NB4 (cell line): Measurements from ENCODE around the gene SUMO3.

Source experiments
- DNase-seq: peaks from one replicate; pipeline ENCODE4 v3.0.0; 2010; ENCODE audit warnings: low read depth
- H3K4me3 ChIP-seq: one replicate; pipeline ENCODE4 v1.5.1; 2011; ENCODE audit warnings: mild to moderate bottlenecking, low read depth, low read length, moderate library complexity
- CTCF ChIP-seq: IDR thresholded peaks from one replicate; pipeline ENCODE4 v1.5.1; 2012; ENCODE audit warnings: low read depth, low read length
- MAX ChIP-seq: IDR thresholded peaks from 2 replicates; pipeline ENCODE4 v1.6.1; 2011; ENCODE audit warnings: low read depth, low read length
- MYC ChIP-seq: IDR thresholded peaks from 2 replicates; pipeline ENCODE4 v1.6.1; 2011; ENCODE audit warnings: low read depth, low read length
- POLR2A ChIP-seq: IDR thresholded peaks from 2 replicates; pipeline ENCODE4 v1.6.1; 2011; ENCODE audit warnings: mild to moderate bottlenecking; ENCODE audit not compliant: insufficient read length; ENCODE audit errors: extremely low read depth

Gene SUMO3

GRCh38 chr21:44858791-44859190 is 40.9 kb upstream of the SUMO3 start:
- no peak for DNase-seq
- TF ChIP-seq MYC, result no peak
- TF ChIP-seq POLR2A, result no peak
- no peak for TF ChIP-seq MAX
- TF ChIP-seq CTCF, result no peak

GRCh38 chr21:44858291-44858690 is 40.4 kb upstream of the SUMO3 start:
- TF ChIP-seq CTCF (no peak), MYC (no peak), MAX (no peak), POLR2A (no peak)
- H3K4me3 ChIP-seq, result no peak overlapping the region
- no peak for DNase-seq

More at GRCh38 chr21:44858791-44859190, 40.9 kb upstream of the SUMO3 start:
- H3K4me3 ChIP-seq, result no peak overlapping the region

- DNase-seq, result no peak
- no peak for TF ChIP-seq MYC
- no peak for TF ChIP-seq MAX
- no peak for TF ChIP-seq CTCF
- no peak for TF ChIP-seq POLR2A
- no peak overlapping the region for H3K4me3 ChIP-seq
Observed at GRCh38 chr21:44857127-44857892, 39.4 kb upstream of the SUMO3 start.

- H3K4me3 ChIP-seq, result no peak overlapping the region
- DNase-seq, result no peak
- no peak for TF ChIP-seq MAX
- TF ChIP-seq MYC, result no peak
- TF ChIP-seq CTCF, result no peak
- TF ChIP-seq POLR2A, result no peak
Observed at GRCh38 chr21:44856131-44856530, 38.3 kb upstream of the SUMO3 start.

GRCh38 chr21:44855572-44855971 is 37.7 kb upstream of the SUMO3 start:
- DNase-seq, result no peak
- TF ChIP-seq MAX (no peak), CTCF (no peak), POLR2A (no peak), MYC (no peak)
- H3K4me3 ChIP-seq, result no peak overlapping the region
